Stimulated activated CD4-positive, alpha-beta T cell treated with anti-CD3 and anti-CD28 coated beads, Interleukin-15, amount 100 ng/mL, for 1 hour (primary cell): ENCODE measurements around the gene ARHGAP28.

Experiments
- DNase-seq, 2 donors: peaks; one replicate each; pipeline ENCODE4 v3.0.0-alpha.2; 2020; ENCODE audit warnings: low read depth in 1 of 2, low spot score in 1 of 2

Gene ARHGAP28

DNA sequence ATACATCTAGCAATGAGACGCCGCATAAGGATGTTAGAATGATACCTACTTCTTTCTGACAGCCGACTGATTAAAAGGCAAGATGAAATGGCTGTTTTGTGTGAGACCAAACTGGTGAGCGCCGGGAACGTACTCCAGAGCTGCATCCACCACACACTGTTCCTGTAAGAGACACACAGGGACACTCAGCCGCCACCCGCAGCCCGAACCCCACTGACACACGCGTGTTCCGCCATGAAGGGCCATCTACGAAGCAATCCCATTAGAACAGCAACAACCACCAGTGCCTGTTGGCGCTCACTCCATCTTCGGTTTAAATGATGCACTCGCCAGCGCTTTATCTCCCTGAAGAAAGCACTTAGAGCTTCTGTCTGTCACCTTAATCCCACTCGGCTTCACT is 225.8 kb downstream of the ARHGAP28 start:
- DNase-seq, result no peak

DNA sequence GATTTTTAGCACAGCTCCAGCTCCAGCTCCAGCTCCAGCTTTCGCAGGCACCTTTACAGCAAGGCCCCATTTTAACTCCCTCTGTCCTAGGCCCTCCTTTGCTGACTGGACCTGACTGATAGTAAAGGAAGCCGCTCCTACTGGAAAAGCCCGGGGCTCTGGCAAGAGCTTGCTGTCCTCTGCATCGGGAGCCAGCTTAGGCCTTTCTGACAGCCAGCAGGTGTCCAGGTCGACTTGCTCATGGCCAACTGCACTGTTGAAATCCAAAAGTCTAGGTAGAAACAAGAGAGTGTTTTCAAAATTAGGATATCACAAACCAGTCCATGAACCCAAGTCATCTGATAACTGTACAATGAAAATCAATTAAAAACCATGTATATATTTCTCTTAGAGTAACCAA is 227.0 kb downstream of the ARHGAP28 start:
- DNase-seq, result no peak

- no peak for DNase-seq
Measured at GRCh38 chr18:6956999-6957398, 227.5 kb downstream of the ARHGAP28 start.

GRCh38 chr18:6959110-6959509 is 229.6 kb downstream of the ARHGAP28 start:
- DNase-seq, result no peak

DNA sequence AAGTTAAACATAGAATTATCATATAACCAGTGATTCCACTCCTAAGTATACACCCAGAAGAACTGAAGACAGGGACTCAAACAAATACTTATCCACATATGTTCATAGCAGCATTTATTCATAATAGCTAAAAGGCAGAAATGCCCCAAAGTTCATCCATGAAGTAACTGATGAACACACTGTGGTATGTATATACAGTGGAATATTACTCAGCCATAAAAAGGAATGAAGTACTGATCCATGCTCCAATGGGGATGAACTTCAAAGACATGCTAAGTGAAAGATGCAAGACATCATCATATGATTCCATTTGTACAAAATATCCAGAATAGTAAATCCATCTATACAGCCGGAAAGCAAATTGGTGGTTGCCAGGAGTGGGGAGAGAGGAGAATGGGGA is 230.6 kb downstream of the ARHGAP28 start:
- no peak for DNase-seq

- DNase-seq, result no peak
Measured at GRCh38 chr18:6960656-6961055, 231.1 kb downstream of the ARHGAP28 start.

GRCh38 chr18:6961331-6961730 is 231.8 kb downstream of the ARHGAP28 start:
- DNase-seq, result no peak

- DNase-seq, result no peak
Measured at GRCh38 chr18:6962571-6963451, 233.3 kb downstream of the ARHGAP28 start.

DNA sequence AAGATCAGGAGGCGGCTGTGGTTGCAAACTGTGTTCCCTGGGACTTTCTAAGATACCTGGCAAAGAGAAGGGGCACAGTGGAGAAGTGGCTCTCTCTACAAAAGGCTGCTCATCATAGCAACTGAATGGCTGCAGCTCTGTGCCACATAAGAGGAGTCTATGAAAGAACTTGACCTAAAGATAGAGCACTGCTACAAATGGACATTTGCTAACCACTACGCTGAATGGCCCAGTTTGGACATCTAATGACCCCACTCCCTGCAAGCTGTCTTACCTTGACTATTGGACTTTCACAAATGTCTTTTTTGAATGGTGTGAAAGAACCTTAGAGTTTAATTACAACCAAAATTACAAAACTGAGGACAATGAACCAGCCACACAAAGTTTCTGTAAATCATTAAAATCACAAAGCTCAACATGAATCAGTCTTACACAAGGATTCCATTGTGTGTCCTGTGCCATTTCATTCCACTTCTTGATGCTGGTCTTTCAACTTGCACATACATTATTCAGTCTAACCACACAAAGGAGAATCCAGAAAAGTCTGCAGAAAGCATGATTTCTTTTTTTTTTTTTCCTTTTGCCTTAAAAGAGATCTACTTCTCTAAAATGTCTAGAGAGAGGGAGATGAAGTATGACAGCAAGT is 234.1 kb downstream of the ARHGAP28 start:
- DNase-seq, result no peak
